GM10266 (cell line): ENCODE results near the gene LRRC45.

Experiments used
- DNase-seq: peaks from one replicate; pipeline ENCODE4 v3.0.0; 2012; ENCODE audit errors: extremely low spot score
- CTCF ChIP-seq: IDR thresholded peaks from 2 replicates; pipeline ENCODE4 v1.5.1; 2012; ENCODE audit warnings: mild to moderate bottlenecking, low read depth; ENCODE audit not compliant: control insufficient read depth, insufficient read depth; ENCODE audit errors: missing control alignments

Gene LRRC45

GRCh38 chr17:82058230-82058854, 35.2 kb downstream of the LRRC45 start:
- TF ChIP-seq CTCF: no peak
- no peak for DNase-seq

- TF ChIP-seq CTCF: no peak
- DNase-seq: no peak
Observed at GRCh38 chr17:82058855-82059249, 35.7 kb downstream of the LRRC45 start.

GRCh38 chr17:82059272-82060000, 36.3 kb downstream of the LRRC45 start:
- no peak for DNase-seq
- no peak for TF ChIP-seq CTCF

GRCh38 chr17:82060001-82060380, 36.9 kb downstream of the LRRC45 start:
- DNase-seq: no peak

GRCh38 chr17:82060614-82061013, 37.5 kb downstream of the LRRC45 start:
- DNase-seq: no peak
- TF ChIP-seq CTCF: no peak

More at GRCh38 chr17:82060001-82060380, 36.9 kb downstream of the LRRC45 start:
- TF ChIP-seq CTCF: no peak

GRCh38 chr17:82061047-82061925, 38.2 kb downstream of the LRRC45 start:
- TF ChIP-seq CTCF: no peak
- no peak for DNase-seq
